Skin epidermis (tissue), 12 donors: ENCODE results near the gene CFAP70.

Experiments used
- H3K27ac ChIP-seq, 21 experiments: fragments of 200-600 bp; sonication (generic) in 11 of 21; one replicate each; pipeline ENCODE4 v1.5.0; 2020; ENCODE audit warnings: mild to moderate bottlenecking in 3 of 21, inconsistent platforms in 2 of 21, moderate library complexity in 2 of 21
- H3K4me3 ChIP-seq, 7 experiments: fragments of 200-600 bp; sonication (generic) in 2 of 7; one replicate each; pipeline ENCODE4 v1.5.0; 2020; ENCODE audit warnings: inconsistent platforms in 2 of 7, mild to moderate bottlenecking in 2 of 7, moderate library complexity in 1 of 7

The CFAP70 gene

DNA sequence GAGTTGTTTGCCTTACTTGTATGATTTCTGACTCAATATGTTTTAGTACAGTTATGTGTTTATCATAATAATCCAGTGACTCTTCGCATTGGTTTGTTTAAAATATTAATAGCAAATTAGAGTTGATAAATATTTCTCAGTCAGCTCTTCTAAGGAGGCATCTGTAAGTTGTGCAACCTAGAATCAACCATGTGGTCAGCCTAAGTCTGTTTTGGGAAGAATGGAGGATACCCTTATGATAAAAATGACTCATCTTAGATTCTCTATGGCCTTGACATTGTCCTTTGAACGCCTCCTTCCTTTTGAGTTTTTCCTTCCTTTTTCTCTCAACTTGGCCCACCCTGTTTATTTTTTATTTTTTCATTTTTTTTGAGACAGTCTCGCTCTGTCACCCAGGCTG is 130.4 kb downstream of the CFAP70 start:
- no peak overlapping the region for H3K27ac ChIP-seq
- no peak overlapping the region for H3K4me3 ChIP-seq

DNA sequence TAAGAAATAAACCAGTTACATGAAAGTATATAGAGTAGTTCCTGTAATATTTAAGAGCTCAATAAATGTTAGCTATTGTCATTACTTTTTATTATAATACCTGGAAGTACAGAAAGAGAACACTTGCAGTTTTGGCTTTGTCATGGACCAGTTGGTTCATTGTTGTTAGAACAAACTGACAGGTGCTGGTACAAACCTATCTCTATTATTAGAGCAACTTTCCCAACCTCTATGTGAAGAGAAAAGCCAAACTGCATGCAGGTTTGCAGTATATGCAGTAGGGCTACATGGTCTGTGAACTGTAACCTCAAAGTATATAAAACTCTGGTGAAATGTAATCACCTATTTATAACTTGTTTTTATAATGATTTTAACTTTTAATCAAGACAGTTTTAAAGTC is 132.0 kb downstream of the CFAP70 start:
- Histone ChIP-seq H3K27ac (no peak overlapping the region), H3K4me3 (no peak overlapping the region)

DNA sequence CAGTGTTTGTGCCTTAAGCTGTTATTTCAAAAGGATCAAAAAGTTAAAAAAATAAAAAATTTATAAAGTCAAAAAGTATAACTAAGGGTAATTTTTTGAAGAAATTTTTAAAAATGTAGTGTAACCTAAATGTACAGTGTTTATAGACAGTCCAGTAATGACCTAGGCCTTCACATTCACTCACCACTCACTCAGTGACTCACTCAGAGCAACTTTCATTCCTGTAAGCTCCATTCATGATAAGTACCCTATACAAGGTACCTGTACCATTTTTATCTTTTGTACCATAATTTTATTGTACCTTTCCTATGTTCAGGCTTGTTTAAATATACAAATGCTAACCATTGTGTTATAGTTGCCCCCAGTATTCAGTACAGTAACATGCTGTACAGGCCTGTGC is 133.1 kb downstream of the CFAP70 start:
- Histone ChIP-seq H3K4me3 (no peak overlapping the region), H3K27ac (no peak overlapping the region)

DNA sequence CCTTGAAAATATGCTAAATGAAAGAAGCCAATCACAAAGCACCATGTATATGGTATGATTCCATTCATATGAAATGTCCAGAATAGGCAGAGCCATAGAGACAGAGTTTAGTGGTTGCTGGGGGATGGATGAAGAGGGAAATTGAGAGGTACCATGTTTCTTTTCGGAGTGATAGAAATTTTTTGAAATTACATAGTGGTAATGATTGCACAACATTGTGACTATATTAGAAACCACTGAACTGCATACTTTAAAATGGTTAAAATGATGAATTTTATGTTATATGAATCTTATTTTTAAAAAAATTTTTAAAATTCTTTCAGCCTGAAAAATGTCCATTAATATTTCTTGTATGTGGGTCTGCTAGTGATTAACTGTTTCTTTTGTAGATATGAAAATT is 137.7 kb downstream of the CFAP70 start:
- no peak overlapping the region for H3K27ac ChIP-seq
- no peak overlapping the region for H3K4me3 ChIP-seq

DNA sequence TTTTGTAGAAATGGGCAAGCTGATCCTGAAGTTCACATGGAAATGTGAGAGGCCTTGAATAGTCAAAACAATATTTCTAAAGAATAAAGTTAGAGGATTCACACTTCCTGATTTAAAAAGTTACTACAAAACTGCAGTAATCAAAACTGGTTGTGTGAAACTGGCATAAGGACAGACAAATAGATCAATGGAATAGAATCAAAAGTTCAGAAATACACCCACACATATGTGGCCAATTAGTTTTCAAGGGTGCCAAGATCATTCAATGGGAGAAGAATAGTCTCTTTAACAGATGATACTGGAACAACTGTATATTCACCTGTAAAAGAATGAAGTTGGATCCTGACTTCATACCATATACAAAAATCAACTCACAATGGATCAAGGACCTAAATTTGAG is 139.3 kb downstream of the CFAP70 start:
- Histone ChIP-seq H3K27ac (no peak overlapping the region), H3K4me3 (no peak overlapping the region)

DNA sequence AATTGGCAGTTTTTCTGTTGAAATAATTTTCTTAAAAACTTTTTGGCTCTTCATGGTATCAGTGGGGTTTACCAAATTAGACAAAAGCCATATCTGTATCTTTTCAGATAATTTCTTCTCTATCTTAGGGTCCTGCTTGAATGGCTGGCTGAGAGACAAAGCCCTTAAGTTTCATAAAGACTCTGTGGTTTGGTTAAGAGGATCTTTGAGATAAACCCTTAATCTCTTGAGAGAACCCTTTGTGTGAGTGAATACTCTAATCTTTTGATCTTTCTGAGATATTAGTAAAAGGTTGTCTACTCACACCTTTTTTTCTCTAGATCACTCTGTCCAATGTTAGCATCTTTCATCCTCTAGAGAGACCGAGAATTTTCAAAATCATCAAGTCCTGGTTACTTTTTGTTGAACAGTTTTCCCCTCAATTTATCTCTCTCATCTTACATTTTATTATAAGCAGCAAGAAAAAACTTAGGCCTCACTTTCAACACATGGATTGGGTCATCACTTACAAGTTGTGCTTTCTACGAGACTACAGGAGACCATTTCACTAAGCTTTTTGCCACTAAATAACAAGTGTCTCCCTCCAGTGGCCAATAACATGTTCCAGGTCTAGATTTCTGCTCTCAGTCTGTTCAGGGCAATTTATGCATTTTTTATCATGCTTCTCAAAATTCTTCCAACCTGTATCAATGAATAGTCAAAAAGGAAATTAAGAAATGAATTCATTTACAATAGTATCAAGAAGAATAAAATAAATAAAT is 140.1 kb downstream of the CFAP70 start:
- H3K27ac ChIP-seq: no peak overlapping the region
- H3K4me3 ChIP-seq: no peak overlapping the region

DNA sequence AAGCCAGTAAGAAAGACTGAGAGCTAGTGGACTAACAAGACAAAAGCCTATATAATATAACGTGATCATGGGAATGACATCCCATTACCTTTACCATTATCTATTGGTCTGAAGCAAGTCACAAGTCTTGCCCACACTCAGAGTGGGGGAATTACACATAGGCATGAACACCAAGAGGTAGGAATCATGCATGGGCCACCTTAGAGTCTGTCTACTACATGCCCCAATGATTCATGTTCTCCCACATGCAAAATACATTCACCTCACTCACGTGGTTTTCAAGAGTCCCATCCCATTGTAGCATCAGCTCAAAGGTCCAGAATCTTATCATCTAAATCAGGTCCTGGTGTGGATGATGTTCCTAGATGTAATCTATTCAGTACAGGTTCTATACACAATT is 141.0 kb downstream of the CFAP70 start:
- H3K27ac ChIP-seq: no peak overlapping the region
- no peak overlapping the region for H3K4me3 ChIP-seq

DNA sequence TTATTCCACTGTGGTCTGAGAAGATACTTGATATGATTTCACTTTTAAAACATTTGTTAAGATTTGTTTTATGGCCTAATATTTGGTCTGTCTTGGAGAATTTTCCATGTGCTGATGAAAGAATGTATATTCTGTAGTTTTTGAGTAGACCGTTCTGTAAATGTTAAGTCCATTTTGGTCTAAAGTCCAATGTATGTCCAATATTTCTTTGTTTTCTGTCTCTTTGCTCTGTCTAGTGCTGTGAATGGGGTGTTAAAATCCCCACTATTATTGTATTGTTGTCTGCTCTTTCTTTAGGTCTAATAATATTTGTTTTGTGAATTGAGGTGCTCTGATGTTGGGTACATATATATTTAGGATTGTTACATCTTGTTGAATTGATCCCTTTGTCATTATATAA is 142.9 kb downstream of the CFAP70 start:
- Histone ChIP-seq H3K27ac (no peak overlapping the region), H3K4me3 (no peak overlapping the region)

DNA sequence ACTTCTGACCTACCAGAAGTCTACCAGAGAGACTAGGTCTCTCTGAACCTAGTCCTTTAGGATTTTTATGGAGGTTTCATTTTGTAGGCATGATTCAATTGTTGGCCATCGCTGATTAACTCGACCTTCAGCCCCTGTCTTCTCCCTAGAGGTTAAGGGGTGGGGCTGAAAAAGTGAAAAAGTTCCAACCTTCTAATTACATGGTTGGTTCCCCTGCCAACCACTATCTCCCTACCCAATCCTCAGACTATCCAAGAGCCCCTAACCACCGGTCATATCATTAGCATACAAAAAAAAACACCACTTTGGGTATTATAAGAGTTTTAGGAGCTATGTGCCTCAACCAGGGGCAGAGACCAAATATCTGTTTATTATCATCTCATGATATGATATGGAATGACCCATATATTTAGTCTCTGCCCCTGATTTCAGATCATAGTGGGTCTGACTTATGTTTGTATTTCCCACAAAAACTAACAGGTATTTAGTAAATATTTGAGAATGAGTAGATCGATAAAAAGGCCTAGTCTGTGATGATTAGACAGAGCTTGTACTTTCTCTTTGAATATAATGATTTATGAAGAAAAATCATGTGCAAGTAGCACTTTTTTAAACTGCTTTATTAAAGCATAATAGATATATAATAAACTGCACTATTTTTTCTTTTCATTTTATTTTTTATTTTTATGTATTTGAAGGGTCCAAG is 147.4 kb downstream of the CFAP70 start:
- Histone ChIP-seq H3K27ac (no peak overlapping the region), H3K4me3 (no peak overlapping the region)

DNA sequence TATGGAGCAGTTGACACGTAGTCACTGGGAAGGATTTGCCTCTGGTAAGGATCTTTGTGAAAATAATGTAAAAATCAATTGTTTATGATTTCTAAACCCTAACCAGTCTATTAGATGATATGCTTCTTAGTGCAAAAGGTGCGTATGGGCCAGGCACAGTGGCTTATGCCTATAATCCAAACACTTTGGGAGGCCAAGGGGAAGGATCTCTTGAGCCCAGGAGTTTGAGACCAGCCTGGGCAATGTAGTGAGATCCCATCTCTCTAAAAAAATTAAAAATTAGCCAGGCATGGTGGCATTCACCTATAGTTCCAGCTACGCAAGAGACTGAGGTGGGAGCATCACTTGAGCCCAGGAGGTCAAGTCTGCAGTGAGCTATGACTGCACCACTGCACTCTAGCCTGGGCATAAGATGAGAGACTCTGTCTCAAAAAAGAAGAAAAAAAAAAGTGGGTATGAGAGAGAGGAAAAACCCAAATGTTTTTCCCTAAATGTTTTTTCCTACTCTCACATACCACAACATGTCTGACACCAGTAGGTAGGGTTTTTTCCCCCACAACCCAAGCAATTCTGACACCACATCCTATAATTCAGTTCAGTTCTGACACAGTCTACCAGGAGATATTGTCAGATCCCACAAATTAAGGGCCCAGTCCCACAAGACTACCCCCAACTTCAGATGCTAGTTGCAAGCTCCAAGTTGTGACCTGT is 148.1 kb downstream of the CFAP70 start:
- no peak overlapping the region for H3K27ac ChIP-seq
- no peak overlapping the region for H3K4me3 ChIP-seq

DNA sequence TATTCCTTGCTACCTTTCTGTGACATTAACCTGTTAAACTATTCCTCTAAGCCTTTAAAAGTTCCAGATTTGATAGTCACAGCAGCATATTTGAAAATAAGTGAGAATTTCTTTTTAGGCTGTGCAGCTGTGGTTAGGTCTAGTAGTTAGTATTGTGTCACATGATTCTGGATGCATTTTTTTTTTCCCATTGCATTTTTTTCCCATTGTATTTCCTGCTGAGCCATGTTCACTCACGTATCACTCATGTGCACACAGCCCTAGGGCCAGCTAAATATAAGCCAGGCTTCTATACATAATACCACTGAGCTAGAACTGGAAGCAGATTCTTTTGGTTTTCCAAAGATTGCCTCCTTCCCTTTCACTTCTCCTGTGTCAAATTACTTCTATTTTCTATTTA is 149.0 kb downstream of the CFAP70 start:
- Histone ChIP-seq H3K27ac (no peak overlapping the region), H3K4me3 (no peak overlapping the region)

DNA sequence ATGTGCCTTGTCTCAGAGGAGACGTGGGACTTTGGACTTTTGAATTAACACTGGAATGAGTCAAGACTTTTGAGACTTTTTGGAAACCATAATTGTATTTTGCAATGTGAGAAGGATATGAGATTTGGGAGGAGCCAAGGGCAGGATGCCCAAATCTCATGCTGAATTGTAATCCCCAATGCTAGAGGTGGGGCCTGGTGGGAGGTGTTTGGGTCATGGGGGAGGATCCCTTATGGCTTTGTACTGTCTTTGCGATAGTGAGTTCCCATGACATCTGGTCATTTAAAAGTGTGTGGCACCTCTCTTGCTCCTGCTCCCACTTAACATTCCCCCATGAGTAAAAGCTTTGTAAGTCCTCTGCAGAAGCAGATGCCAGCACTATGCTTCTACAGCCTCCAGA is 150.8 kb downstream of the CFAP70 start:
- no peak overlapping the region for H3K27ac ChIP-seq

DNA sequence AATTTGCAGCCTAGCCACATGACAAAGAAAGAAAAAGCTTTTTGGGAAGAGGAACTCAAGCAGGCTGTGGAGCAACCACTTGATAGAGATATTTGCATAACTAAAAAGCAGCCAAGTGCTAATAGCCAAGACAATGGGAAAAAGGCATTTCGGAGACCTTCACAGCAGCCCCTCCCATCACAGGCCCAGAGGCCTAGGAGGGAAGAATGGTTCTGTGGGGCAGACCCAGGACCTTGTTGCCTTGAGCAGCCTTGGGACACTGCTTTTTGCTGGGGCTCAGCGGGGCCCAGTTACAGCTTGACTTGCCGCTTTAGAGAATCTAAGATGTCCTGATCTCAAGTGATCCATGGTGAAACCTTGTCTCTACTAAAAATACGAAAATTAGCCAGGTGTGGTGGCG is 152.3 kb downstream of the CFAP70 start:
- Histone ChIP-seq H3K4me3 (no peak overlapping the region), H3K27ac (no peak overlapping the region)

More for the DNA sequence above, 150.8 kb downstream of the CFAP70 start:
- no peak overlapping the region for H3K4me3 ChIP-seq

DNA sequence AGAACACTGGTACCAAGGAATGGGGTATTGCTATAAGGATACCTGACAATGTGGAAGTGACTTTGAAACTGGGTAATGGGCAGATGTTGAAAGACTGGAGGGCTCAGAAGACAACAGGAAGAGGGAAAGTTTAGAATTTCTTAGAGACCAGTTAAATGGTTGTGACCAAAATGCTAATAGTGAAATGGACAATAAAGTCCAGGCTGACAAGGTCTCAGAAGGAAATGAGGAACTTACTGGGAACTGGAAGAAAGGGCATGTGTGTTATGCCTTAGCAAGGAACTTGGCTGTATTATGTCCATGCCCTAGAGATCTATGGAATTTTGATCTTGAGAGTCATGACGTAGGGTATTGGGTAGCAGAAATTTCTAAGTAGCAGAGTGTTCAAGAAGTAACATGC is 152.8 kb downstream of the CFAP70 start:
- Histone ChIP-seq H3K4me3 (no peak overlapping the region), H3K27ac (no peak overlapping the region)

DNA sequence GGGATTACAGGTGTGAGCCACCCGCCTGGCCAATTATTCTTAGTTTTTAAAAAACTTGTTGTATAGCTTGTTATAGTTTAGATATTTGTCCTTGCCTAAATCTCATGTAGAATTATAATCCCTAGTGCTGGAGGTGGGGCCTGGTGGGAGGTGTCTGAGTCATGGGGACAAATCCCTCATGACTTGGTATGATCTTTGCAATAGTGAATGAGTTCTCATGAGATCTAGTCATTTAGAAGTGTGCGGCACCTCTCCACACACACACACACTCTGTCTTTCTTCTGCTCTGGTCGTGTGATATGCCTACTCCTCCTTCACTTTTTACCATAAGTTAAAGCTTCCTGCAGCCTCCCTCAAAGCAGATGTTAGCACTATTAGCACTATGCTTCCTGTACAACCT is 153.6 kb downstream of the CFAP70 start:
- Histone ChIP-seq H3K4me3 (no peak overlapping the region), H3K27ac (no peak overlapping the region)
